ENCODE results near the gene PRORP.

The PRORP gene

DNA sequence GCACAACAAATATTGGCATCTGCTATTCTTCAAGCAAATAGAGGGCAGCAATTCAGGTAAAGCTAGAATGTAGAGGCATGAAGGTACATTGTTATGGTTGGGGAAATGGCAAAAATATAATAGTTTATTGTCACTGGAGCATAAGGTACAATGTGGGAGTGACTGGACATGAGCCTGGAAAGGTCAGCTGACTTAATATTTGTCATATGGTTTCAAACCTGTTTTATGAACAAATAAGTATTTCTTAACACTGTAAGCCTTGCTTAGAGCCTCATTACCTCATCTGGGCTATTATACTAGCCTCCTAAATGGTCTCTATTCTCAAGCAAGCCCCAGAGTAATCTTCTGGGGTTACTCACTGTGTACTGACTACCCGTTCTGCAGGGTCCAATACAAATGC, 42.6 kb upstream of the PRORP start:
- Histone ChIP-seq H3K9me2 (ENCODE audit: low read depth, low read length) (no peaks in the 10 kb centered on the region), H3K9me3 (ENCODE audit: low read length) (no peaks in the 10 kb centered on the region), H3K4me2 (ENCODE audit: low read length) (no peak overlapping the region), H3F3A (ENCODE audit: insufficient read depth, low read length) (no peaks in the 10 kb centered on the region), H3K9ac (ENCODE audit: low read length) (no peak overlapping the region), H3K36me3 (ENCODE audit: insufficient read depth, low read length) (peaks cover 18% of the 10 kb centered on the region), H4K20me1 (ENCODE audit: insufficient read depth, low read length) (no peaks in the 10 kb centered on the region), H3K27me3 (ENCODE audit: insufficient read depth, low read length) (no peaks in the 10 kb centered on the region), H2AFZ (ENCODE audit: low read length) (no peak overlapping the region), H3K79me2 (ENCODE audit: insufficient read depth, low read length) (no peaks in the 10 kb centered on the region), H3K4me1 (ENCODE audit: insufficient read depth, low read length, severe bottlenecking) (no peaks in the 10 kb centered on the region), H3K4me3 (ENCODE audit: low read depth, low read length, poor library complexity, severe bottlenecking) (no peak overlapping the region), H3K27ac (ENCODE audit: low read depth, low read length, poor library complexity, severe bottlenecking) (no peak overlapping the region)
- TF ChIP-seq CTCF (IDR thresholded peaks at IDR 0.05; ENCODE audit: low read length) (no peak), EZH2 (IDR thresholded peaks at IDR 0.05; ENCODE audit: borderline replicate concordance, low read length) (no peak)

GRCh38 chr14:35083530-35084150, 38.7 kb upstream of the PRORP start:
- H3K4me1 ChIP-seq (ENCODE audit: insufficient read depth, low read length, severe bottlenecking): no peaks in the 10 kb centered on the region
- no peak overlapping the region for H3K4me3 ChIP-seq (ENCODE audit: low read depth, low read length, poor library complexity, severe bottlenecking)
- no peak overlapping the region for H2AFZ ChIP-seq (ENCODE audit: low read length)
- H3K4me2 ChIP-seq (ENCODE audit: low read length): no peak overlapping the region
- H3K27me3 ChIP-seq (ENCODE audit: insufficient read depth, low read length): no peaks in the 10 kb centered on the region
- H4K20me1 ChIP-seq (ENCODE audit: insufficient read depth, low read length): no peaks in the 10 kb centered on the region
- H3K36me3 ChIP-seq (ENCODE audit: insufficient read depth, low read length): peaks cover 53% of the 10 kb centered on the region
- no peaks in the 10 kb centered on the region for H3K9me3 ChIP-seq (ENCODE audit: low read length)
- H3F3A ChIP-seq (ENCODE audit: insufficient read depth, low read length): no peaks in the 10 kb centered on the region
- no peaks in the 10 kb centered on the region for H3K9me2 ChIP-seq (ENCODE audit: low read depth, low read length)
- no peak overlapping the region for H3K27ac ChIP-seq (ENCODE audit: low read depth, low read length, poor library complexity, severe bottlenecking)
- H3K79me2 ChIP-seq (ENCODE audit: insufficient read depth, low read length): no peaks in the 10 kb centered on the region
- H3K9ac ChIP-seq (ENCODE audit: low read length): no peak overlapping the region
- TF ChIP-seq EZH2 (IDR thresholded peaks at IDR 0.05; ENCODE audit: borderline replicate concordance, low read length) (no peak), CTCF (IDR thresholded peaks at IDR 0.05; ENCODE audit: low read length) (no peak)

- no peaks in the 10 kb centered on the region for H3K27me3 ChIP-seq (ENCODE audit: insufficient read depth, low read length)
- no peaks in the 10 kb centered on the region for H3K4me1 ChIP-seq (ENCODE audit: insufficient read depth, low read length, severe bottlenecking)
- H3K9me2 ChIP-seq (ENCODE audit: low read depth, low read length): no peaks in the 10 kb centered on the region
- no peak overlapping the region for H3K9ac ChIP-seq (ENCODE audit: low read length)
- H3F3A ChIP-seq (ENCODE audit: insufficient read depth, low read length): no peaks in the 10 kb centered on the region
- TF ChIP-seq EZH2 (IDR thresholded peaks at IDR 0.05; ENCODE audit: borderline replicate concordance, low read length) (no peak), CTCF (IDR thresholded peaks at IDR 0.05; ENCODE audit: low read length) (no peak)
- no peak overlapping the region for H3K4me3 ChIP-seq (ENCODE audit: low read depth, low read length, poor library complexity, severe bottlenecking)
- peaks cover 67% of the 10 kb centered on the region for H3K36me3 ChIP-seq (ENCODE audit: insufficient read depth, low read length)
- no peak overlapping the region for H2AFZ ChIP-seq (ENCODE audit: low read length)
- H4K20me1 ChIP-seq (ENCODE audit: insufficient read depth, low read length): no peaks in the 10 kb centered on the region
- H3K4me2 ChIP-seq (ENCODE audit: low read length): no peak overlapping the region
- no peak overlapping the region for H3K27ac ChIP-seq (ENCODE audit: low read depth, low read length, poor library complexity, severe bottlenecking)
- H3K79me2 ChIP-seq (ENCODE audit: insufficient read depth, low read length): no peaks in the 10 kb centered on the region
- H3K9me3 ChIP-seq (ENCODE audit: low read length): no peaks in the 10 kb centered on the region
Measured at GRCh38 chr14:35085441-35085840, 36.9 kb upstream of the PRORP start.

Data from OCI-LY1 (cell line).